Islet of Langerhans (tissue), 1 donor: ENCODE results near the gene KANK4.

Experiments used
- FAIRE-seq: peaks from one replicate; lab custom pipeline; 2011; peaks lifted over from hg19 to GRCh38; lab: Jason Lieb, UNC

Gene KANK4

DNA sequence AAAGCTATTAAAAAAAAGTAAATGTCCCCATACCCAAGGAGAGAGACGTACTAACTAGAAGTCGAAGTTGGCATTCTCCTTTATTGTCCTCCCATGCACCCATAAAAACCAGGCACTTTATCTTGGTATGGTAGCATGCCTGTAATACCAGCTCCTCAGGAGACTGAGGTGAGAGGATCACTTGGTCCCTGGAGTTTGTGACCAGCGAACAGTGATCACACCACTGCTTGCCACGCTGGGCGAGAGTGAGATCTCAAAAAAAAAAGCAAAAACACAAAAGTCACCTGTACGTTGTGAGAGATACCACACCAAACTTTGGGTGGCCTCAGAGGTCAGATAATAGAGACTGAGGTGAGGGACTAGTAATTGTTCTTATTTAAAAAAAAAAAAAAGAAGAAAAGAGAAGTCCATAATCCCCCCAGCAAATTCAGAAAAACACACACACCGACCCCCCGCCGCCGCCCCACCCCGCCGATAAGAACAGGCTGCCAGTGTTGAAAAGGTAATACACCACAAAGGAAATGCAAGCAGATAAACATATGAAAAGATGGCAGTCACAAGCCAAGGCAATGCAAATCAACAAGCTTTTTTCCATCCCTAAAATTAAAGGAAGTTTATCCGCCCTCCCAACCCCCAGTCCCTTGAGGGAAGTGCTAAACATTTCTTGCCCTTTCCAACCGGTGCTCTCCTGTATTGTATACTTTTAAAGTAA, 121.0 kb downstream of the KANK4 start:
- no peak for FAIRE-seq

DNA sequence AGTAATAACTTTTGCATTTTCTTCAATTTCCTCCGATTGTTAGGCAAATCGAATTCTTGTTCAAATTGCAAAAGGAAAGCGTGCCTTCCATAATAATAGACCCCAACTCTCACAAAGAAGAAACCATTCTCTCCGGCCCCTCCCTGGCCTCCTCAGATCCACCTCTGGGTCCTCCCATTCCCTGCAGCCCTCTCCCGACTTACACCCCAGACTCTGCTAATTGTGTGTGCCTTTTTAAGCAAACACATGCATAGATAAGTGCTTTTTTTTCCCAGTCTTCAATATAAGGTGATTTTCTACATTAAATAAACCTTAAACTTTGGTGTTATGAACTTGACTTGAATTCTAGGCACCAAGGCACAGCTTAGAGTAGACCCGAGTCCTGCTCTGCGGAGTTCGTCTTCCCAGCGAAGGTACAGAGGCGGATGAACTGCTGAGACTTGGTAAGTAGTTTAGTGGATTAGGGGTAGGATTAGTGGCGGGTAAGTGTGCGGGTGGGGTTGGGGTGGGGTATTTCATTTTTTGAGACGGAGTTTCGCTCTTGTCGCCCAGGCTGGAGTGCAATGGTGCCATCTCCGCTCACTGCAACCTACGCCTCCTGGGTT, 123.0 kb downstream of the KANK4 start:
- FAIRE-seq, result no peak

DNA sequence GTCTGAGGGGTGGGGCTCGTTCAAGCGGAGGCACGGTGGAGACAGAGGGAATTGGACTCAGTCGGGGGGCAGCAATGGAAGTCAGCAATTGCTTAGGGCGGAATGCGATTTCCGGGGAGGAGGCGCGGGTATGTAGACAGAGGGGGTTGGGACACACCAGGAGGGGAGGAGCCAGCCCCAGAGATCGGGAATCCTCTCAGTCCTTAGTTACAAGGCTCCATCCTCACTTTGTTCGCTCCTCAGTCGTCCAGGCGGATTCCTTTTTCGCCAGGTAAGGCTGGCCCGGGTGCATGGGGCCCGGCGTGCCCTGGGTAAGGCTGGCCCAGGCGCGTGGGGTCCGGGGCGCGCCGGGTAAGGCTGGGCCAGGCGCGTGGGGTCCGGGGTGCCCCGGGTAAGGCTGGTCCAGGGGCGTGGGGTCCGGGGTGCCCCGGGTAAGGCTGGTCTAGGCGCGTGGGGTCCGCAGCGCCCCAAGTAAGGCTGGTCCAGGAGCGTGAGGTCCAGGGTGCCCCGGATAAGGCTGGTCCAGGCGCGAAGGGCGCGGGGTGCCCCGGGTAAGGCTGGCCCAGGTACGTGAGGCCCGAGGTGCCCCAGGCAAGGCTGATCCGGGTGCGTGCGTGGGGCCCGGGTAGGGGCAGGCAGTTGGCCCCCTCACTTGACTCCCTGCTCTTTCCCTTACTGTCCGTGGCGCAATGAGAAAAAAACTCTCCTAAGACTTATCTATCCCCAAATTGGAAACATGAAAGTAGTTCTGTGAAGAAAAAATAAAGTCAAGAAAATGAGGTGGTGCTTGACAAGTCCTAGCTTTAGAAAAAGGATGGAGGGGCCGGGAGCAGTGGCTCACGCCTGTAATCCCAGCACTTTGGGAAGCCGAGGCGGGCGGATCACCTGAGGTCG, 124.3 kb downstream of the KANK4 start, which contains the start of gene L1TD1:
L1TD1 (plus strand) TSS at position 199 of the 894 bp plus-strand sequence. CDS start 11,780 bp downstream, outside the sequence.
- no peak for FAIRE-seq

DNA sequence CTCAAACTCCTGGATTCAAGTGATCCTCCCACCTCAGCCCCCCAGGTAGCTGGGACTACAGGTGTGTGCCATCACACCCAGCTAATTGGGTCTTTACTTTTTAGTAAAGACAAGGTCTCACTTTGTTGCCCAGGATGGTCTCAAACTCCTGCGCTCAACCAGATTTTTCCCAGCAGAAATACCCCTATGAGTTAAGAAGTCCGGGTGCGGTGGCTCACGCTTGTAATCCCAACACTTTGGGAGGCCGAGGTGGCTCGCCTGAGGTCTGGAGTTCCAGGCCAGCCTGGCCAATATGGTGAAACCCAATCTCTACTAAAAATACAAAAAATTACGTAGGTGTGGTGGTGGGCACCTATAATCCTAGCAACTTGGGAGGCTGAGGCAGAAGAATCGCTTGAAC, 131.1 kb downstream of the KANK4 start:
- FAIRE-seq, result no peak

DNA sequence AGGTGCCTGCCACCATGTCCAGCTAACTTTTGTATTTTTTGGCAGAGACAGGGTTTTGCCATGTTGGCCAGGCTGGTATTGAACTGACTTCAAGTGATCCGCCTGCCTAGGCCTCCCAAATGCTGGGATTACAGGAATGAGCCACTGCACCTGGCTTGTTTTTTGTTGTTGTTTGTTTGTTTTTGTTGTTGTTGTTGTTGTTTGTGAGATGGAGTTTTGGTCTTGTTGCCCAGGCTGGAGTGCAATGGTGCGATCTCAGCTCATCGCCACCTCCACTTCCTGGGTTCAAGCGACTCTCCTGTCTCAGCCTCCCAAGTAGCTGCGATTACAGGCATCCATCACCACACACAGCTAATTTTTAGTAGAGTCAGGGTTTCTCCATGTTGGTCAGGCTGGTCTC, 131.7 kb downstream of the KANK4 start:
- no peak for FAIRE-seq
